SK-N-MC (cell line): Measurements from ENCODE around the gene LRRC4C.

Source experiments
- DNase-seq: peaks from one replicate; pipeline ENCODE4 v3.0.0-alpha.2; 2011; ENCODE audit warnings: low read depth, low spot score
- H3K27ac ChIP-seq: fragments of 200-600 bp; sonication (generic); 2 replicates; pipeline ENCODE4 v1.5.1; 2016; ENCODE audit warnings: mixed run types
- H3K36me3 ChIP-seq: fragments of 200-600 bp; sonication (generic); 2 replicates; pipeline ENCODE4 v1.6.1; 2017; ENCODE audit warnings: antibody characterized with exemption, low read length, mixed read lengths; ENCODE audit not compliant: insufficient read depth
- H3K4me3 ChIP-seq: fragments of 200-600 bp; sonication (generic); 2 replicates; pipeline ENCODE4 v1.5.1; 2016
- H3K9ac ChIP-seq: fragments of 200-600 bp; sonication (generic); 2 replicates; pipeline ENCODE4 v1.8.0; 2017; ENCODE audit warnings: mixed run types, mixed read lengths; ENCODE audit not compliant: insufficient read length
- H3K9me3 ChIP-seq: fragments of 200-600 bp; sonication (generic); 2 replicates; pipeline ENCODE4 v1.6.1; 2017; ENCODE audit warnings: low read depth, mild to moderate bottlenecking, antibody characterized with exemption, low read length, moderate library complexity, mixed read lengths
- EZH2 ChIP-seq: fragments of 200-600 bp; sonication (generic); IDR thresholded peaks from one replicate; pipeline ENCODE4 v1.6.1; 2017; ENCODE audit warnings: antibody characterized with exemption
- FOXP2 ChIP-seq: optimal IDR thresholded peaks from 2 replicates; pipeline ENCODE3; 2011; ENCODE audit warnings: mild to moderate bottlenecking, moderate library complexity; ENCODE audit not compliant: insufficient read depth; ENCODE audit errors: extremely low read length, control extremely low read depth
- POLR2AphosphoS5 ChIP-seq: IDR thresholded peaks from 2 replicates; pipeline ENCODE4 v1.6.1; 2012; ENCODE audit warnings: mild to moderate bottlenecking, low read depth, low read length, borderline replicate concordance

LRRC4C gene

GRCh38 chr11:40754297-40754696 lies 705.2 kb downstream of the LRRC4C start:
- H3K27ac ChIP-seq: no peak overlapping the region
- H3K4me3 ChIP-seq: no peak overlapping the region
- DNase-seq: no peak
- no peak overlapping the region for H3K9ac ChIP-seq
- no peaks in the 10 kb centered on the region for H3K9me3 ChIP-seq
- H3K36me3 ChIP-seq: no peaks in the 10 kb centered on the region
- TF ChIP-seq FOXP2 (no peak), EZH2 (no peak), POLR2AphosphoS5 (no peak)

GRCh38 chr11:40746282-40746681 lies 713.2 kb downstream of the LRRC4C start:
- no peak for TF ChIP-seq FOXP2
- TF ChIP-seq EZH2: no peak
- TF ChIP-seq POLR2AphosphoS5: no peak
- Histone ChIP-seq H3K4me3 (no peak overlapping the region), H3K36me3 (no peaks in the 10 kb centered on the region), H3K27ac (no peak overlapping the region), H3K9ac (no peak overlapping the region), H3K9me3 (no peaks in the 10 kb centered on the region)
- DNase-seq: no peak

GRCh38 chr11:40732132-40732531 lies 727.3 kb downstream of the LRRC4C start:
- peak overlapping the region; percentile 22; the same call in 1 of the 2 replicates for H3K4me3 ChIP-seq
- H3K9ac ChIP-seq: no peak overlapping the region
- H3K9me3 ChIP-seq: peaks cover 2% of the 10 kb centered on the region; the same call in 1 of the 2 replicates
- TF ChIP-seq FOXP2 (no peak), EZH2 (no peak), POLR2AphosphoS5 (no peak)
- no peak for DNase-seq
- no peaks in the 10 kb centered on the region for H3K36me3 ChIP-seq
- peak overlapping the region; percentile 87 for H3K27ac ChIP-seq

GRCh38 chr11:40722179-40722795 lies 737.2 kb downstream of the LRRC4C start:
- Histone ChIP-seq H3K9ac (no peak overlapping the region), H3K36me3 (no peaks in the 10 kb centered on the region), H3K4me3 (no peak overlapping the region), H3K9me3 (no peaks in the 10 kb centered on the region), H3K27ac (no peak overlapping the region)
- no peak for TF ChIP-seq FOXP2
- no peak for TF ChIP-seq POLR2AphosphoS5
- TF ChIP-seq EZH2: no peak
- DNase-seq: no peak

- DNase-seq: no peak
- Histone ChIP-seq H3K9me3 (no peaks in the 10 kb centered on the region), H3K9ac (no peak overlapping the region), H3K4me3 (no peak overlapping the region), H3K27ac (no peak overlapping the region), H3K36me3 (no peaks in the 10 kb centered on the region)
- TF ChIP-seq FOXP2: no peak
- TF ChIP-seq EZH2: no peak
- no peak for TF ChIP-seq POLR2AphosphoS5
These were observed 742.9 kb downstream of the LRRC4C start for GRCh38 chr11:40716344-40717130.

DNA sequence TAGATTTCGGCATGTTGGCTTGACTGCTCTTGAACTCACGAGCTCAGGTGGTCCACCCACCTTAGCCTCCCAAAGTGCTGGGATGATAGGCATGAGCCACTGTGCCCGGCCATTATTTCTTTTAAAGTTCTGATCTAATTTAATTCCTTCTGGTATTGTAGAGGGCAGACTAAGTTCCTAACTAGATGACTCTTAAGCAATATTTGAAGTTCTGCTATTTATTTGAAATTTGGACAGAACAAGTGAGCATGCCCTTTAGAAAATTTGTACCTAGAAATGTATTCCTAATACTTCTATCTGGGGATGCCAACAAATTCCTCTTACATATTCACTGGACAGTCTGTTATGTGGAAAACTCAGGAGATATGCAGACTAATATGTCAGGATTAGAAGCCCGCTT lies 746.4 kb downstream of the LRRC4C start:
- TF ChIP-seq POLR2AphosphoS5 (no peak), FOXP2 (no peak), EZH2 (no peak)
- Histone ChIP-seq H3K9me3 (no peaks in the 10 kb centered on the region), H3K27ac (no peak overlapping the region), H3K36me3 (no peaks in the 10 kb centered on the region), H3K9ac (no peak overlapping the region), H3K4me3 (no peak overlapping the region)
- no peak for DNase-seq

- Histone ChIP-seq H3K27ac (no peak overlapping the region), H3K36me3 (no peaks in the 10 kb centered on the region), H3K9ac (no peak overlapping the region), H3K4me3 (no peak overlapping the region), H3K9me3 (no peaks in the 10 kb centered on the region)
- DNase-seq: no peak
- TF ChIP-seq FOXP2 (no peak), POLR2AphosphoS5 (no peak), EZH2 (no peak)
These were observed 758.4 kb downstream of the LRRC4C start for GRCh38 chr11:40701027-40701426.

DNA sequence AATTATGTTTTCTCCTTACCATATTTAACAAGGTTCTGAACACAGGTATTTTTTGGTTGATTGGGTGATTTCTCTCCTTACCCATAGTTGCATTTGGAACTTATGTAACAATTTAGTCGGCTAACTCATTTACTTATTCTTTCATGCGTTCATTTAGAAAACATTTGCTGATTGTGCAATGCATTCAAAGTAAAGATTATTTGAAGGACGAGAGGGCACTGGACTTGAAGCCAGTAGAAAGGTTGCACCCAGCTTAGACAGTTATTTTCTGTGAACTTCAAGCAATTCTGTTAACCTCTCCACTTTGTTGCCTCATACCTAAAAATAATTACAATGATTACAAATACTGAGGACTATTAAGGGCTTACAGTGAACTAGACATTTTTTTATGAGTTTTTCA lies 769.6 kb downstream of the LRRC4C start:
- H3K9ac ChIP-seq: no peak overlapping the region
- H3K4me3 ChIP-seq: no peak overlapping the region
- no peak overlapping the region for H3K27ac ChIP-seq
- DNase-seq: no peak
- H3K36me3 ChIP-seq: no peaks in the 10 kb centered on the region
- TF ChIP-seq POLR2AphosphoS5 (no peak), EZH2 (no peak), FOXP2 (no peak)
- no peaks in the 10 kb centered on the region for H3K9me3 ChIP-seq

- no peaks in the 10 kb centered on the region for H3K36me3 ChIP-seq
- no peaks in the 10 kb centered on the region for H3K9me3 ChIP-seq
- H3K9ac ChIP-seq: no peak overlapping the region
- TF ChIP-seq POLR2AphosphoS5 (no peak), EZH2 (no peak), FOXP2 (no peak)
- no peak overlapping the region for H3K4me3 ChIP-seq
- no peak overlapping the region for H3K27ac ChIP-seq
- no peak for DNase-seq
These were observed 771.1 kb downstream of the LRRC4C start for GRCh38 chr11:40688369-40688768.
